OCI-M2 (cell line): ENCODE measurements around the gene CFAP58.

Source experiments
- DNase-seq: peaks from one replicate; lab custom pipeline; 2025; ENCODE audit not compliant: unreplicated experiment; lab: John Stamatoyannopoulos, UW

CFAP58 gene

GRCh38 chr10:104334561-104334960, 19.1 kb upstream of the CFAP58 start:
- no peak for DNase-seq

DNA sequence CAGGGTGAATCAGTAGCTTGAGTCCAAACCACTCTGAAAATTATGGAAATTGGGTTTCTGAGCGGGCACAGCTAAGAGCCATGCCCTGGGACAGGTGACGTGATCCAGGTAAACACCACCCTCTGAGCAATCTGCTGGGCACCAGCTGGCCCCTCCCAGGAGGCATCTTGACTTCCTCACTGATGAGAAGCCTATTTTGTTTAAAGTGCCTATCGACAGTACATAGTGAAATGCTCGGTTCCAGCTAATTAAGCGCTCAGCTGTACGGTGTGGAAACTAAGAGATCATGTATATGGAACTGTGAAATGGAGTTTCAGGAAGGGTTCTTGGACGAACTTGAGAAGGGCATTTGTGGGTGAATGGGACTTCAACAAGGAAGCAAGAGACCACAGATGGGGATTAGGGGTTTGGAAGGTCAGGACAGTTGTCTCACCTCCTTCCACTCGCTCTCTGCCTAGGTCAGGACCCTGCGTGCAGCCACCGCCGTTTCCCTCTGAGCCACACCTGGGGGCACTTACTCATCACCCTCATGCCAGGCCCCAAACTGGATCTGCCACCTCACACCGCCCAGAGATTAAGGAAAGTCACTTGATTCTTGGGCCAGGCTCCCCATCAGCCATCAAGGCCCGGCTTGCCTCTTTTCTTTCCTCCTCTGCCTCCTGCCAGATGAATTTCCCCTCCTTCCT, 18.5 kb upstream of the CFAP58 start:
- DNase-seq = no peak

- no peak for DNase-seq
Observed at GRCh38 chr10:104336821-104337467, 16.7 kb upstream of the CFAP58 start.

DNA sequence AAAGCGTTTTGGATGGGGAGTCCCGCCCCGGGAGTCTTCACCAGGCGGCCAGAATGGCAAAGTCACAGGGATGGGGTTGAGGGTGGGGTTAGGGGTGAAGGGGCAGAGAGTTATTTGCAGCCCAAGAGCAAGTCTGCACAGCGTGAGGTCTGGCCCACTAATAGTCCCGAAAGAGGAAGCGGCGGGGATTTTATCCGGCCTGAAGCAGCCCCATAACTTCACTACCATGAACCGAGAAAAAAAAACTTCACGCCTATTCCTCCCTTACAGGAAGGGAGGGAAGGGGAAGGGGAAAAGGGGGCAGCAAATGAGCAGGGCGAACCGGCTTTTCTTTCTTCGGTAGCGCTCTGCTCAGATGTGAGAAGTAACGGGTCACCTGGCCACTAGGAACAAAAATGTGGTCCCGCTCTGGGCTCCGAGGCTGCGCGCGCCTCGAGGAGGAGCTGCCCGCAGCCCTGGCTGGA, 16.1 kb upstream of the CFAP58 start:
- peak; percentile 49 for DNase-seq

- DNase-seq = peak; percentile 62
Observed at GRCh38 chr10:104337985-104338735, 15.5 kb upstream of the CFAP58 start, which contains the start of gene ITPRIP. Gene ITPRIP (minus strand): TSS chr10:104338465. CDS start chr10:104316051, 22,414 bp downstream.

DNA sequence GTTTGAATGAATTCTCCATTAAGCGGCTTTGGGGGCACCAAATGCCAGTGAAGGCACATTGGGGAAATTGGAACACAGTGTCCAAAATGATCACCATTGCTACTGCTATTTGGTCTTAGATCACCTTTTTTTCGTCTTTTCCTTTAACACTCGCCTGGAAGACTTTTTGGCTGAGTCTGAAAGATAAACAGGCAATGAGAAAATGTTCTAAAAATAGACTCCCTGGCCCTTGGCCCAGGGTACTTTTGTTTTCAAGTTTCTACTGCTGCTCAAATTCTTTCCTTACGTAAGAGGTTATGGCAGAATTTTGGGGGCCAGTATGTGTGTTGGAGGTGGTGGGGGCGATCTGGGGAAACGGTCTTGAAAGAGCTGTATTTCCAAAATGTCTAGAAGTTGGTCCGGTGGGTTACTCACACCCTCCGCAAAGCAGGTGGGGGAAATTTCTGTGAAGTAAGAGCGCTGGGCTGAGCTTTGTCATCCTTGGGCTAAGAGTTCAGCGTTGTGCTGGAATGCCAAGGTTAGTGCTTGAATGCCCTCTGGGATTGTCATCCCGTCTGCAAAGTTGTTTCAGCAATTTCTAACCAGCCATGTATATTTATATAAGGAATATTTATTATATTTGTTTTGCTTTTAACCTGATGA, 14.0 kb upstream of the CFAP58 start:
- DNase-seq = no peak

GRCh38 chr10:104340111-104340526, 13.5 kb upstream of the CFAP58 start:
- no peak for DNase-seq

DNA sequence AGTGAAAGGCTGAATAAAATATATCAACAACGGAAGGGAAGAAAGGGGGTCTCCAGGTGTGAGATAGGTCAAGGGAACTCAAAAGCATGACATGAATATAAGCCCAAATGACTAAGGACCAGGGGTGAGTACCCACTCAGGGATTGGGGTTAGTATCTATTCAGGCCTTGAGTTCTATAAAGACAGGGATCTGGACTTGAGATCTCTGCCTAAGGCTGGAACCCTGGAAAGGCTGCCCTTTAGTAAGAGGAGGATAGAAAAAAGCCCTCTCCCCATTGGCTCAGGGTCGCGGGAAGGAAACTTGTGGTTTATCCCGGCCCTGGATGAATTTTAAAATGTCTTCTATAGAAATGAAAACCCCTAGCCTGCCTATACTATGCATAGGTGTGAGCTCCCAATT, 13.0 kb upstream of the CFAP58 start:
- DNase-seq = no peak

DNA sequence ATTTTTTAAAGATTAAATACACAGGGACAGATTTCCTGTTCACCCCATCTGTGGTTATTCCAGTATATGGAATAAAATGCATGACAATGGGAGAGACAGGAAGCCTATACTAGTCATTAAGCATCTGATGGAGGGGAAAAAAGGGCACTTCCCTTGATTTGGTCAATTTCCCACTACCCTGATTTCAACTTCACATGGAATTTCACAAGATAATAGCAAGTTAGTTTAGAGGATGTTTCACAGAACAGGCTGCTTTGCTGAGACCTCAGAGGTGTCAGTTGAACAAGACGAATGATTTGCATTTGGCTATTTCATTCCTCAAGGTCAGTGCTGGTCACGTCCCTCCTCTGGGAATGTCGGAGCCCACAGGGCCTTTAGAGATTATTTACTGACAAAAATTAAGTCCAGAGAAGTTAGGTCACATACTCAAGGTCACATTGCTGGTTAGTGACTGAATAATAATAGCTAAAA, 10.7 kb upstream of the CFAP58 start:
- no peak for DNase-seq

DNA sequence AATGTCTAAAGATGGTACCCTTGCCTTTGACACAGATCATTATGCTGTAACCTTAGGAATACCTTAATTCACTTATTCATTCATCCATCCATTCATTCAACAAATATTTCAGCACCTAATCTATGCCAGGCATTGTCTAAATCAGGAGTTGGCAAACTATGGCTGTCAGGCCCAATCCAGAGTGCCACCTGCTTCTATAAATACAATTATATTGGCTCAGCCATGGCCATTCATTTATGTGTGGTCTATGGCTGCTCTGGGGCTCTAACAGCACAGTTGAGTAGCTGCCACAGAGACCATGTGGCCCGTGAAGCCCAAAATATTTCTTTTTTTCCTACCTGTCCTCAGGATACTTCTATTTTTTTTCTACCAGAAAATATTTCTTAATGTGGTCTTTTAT, 9.4 kb upstream of the CFAP58 start:
- no peak for DNase-seq

DNA sequence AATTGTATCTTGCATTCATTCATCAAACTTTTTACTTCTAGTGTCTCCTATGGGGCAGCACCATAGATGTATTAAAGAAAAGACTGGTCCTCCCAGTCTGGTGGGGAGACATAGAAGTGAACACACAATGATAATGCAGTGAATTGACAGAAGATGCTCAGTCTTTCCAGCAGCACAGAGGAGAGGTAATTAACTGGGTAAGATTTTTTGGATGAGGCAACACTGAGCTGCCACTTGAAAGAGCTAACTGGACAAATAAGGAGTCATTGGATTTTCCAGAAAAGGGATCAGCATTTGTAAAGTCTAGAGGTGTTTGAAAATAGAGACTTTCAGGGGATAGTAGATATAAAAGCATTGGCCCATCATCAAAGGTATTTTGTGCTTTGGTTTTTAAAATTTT, 8.1 kb upstream of the CFAP58 start:
- DNase-seq = no peak

GRCh38 chr10:104345941-104346340, 7.7 kb upstream of the CFAP58 start:
- no peak for DNase-seq

DNA sequence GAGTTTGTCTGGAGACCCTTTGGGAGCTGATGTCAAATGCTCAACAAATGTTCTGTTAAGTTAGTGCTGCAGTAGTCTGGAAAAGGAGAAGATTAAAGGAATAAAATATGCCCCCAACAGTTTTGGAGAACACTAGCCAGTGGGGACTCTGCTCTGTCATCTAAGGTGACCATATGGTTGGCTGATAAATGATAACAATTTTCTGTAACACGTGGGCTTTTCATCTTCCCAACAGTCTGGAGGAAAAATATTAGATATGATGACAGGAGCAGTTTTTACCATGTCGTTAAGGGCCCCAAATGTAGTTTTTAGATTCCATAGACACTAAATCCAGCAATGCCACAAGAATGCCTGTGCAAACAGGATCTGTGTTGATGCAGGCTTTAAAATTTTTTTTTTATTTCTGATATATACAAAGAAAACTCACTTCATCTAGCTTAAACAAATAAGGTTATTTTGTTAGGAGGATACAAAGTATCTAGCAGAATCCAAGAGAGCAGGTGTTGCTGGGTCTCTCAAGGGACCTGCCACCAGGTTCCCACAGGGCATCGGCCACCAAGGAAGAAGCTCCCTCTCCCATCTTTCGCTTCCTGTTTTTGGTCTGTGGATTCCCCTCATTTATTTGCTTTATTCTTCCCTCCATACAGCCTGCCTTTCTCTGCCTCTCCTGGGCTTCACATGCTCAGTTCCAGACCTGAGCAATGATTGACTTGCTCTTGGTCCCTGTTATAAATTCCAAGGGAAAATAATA, 6.2 kb upstream of the CFAP58 start:
- no peak for DNase-seq

GRCh38 chr10:104348601-104349000, 5.0 kb upstream of the CFAP58 start:
- no peak for DNase-seq

DNA sequence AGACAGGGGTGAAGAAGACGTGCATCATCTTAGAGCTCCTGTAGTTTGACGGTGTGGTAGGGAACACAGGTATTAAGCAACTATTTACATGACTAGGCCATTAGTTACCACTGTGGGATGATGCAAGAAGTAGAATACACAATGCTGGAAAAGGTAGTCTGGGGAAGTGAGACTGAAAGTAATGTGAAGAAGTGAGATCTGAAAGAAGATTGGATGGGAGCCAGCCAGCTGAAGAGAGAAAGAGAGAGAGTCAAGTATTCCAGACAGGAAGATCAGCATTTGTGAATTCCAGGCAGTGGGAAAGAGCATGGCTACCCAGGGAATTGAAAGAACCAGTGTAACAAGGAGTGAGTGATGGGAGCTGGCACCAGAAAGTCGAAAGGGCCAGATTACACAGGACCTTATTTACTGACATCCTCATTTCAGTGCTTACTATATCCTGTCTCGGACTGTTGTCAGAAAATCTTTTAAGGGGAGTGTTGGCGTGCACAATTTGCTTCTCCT, 4.0 kb upstream of the CFAP58 start:
- no peak for DNase-seq

- no peak for DNase-seq
Observed at GRCh38 chr10:104350127-104350635, 3.5 kb upstream of the CFAP58 start.

DNA sequence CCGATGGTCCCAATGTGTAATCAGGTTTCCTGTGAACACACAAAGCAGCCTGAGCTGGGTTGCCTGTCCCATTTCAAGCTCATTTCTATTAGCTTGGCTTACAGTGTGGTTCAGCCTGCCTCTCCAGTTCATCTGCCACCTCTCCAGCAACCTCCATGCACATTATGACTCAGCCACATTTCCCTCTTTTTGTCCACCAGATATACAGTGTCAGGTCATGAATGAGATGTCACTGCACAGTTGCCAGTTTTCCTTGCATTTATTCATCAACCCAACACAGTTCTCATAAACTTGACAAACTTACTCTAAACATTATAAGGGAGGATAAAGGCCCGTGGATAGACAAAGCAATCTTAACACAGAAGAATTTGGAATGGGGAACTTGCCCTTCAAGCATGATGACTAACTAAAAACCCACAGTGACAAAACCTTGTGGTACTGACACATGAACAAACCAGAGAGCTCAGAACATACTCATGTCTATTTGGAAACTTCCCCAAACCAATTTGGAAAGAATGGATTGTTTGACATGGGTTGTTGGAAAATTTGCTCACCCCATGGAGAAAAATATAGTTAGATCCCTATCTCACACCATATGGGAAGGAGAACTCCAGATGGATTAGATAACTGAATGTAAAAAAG, 2.5 kb upstream of the CFAP58 start:
- no peak for DNase-seq

GRCh38 chr10:104351919-104352318, 1.7 kb upstream of the CFAP58 start:
- no peak for DNase-seq

GRCh38 chr10:104359811-104360210, 6.2 kb downstream of the CFAP58 start:
- no peak for DNase-seq

- no peak for DNase-seq
Observed at GRCh38 chr10:104367904-104368303, 14.3 kb downstream of the CFAP58 start.
